ENCODE results near the gene HGD.
"Not testable (repeated sequence)": the region's sequence is repeated elsewhere in the genome, so short reads cannot be mapped to it uniquely, and the experiment has no call there.

DNA sequence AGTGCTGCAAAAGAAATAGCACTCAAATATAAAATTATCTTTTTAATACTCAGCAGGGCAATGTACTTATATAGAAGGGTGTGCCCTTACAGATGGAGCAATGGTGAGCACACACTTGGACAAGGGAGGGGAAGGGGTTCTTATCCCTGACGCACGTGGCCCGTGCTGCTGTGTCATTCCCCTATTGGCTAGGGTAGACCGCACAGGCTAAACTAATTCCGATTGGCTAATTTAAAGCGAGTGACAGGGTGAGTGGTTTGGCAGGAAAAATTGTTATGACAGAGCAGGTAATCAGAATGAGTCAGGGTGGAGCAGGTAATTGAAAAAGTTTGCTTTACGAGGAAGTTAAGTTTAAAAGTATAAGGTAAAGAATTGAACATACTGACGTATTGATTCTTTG is 65.3 kb downstream of the HGD start:
- TF ChIP-seq CTCF (IDR thresholded peaks at IDR 0.05 in 2 of 3, conservative IDR thresholded peaks at IDR 0.05 in 1 of 3; ENCODE audit: control insufficient read depth in 2 of 3, extremely low read depth in 1 of 3, insufficient read depth in 1 of 3, low read depth in 3 of 3, low read length in 3 of 3); POLR2A (IDR thresholded peaks at IDR 0.05; ENCODE audit: low read depth, low read length); EZH2 (IDR thresholded peaks at IDR 0.05; ENCODE audit: borderline replicate concordance, control insufficient read depth, low read depth, low read length); HDGF (IDR thresholded peaks at IDR 0.05); SUZ12 (IDR thresholded peaks at IDR 0.05; ENCODE audit: unreplicated experiment); POLR2AphosphoS2 (IDR thresholded peaks at IDR 0.05; ENCODE audit: low read depth, low read length); ZBTB33 (IDR thresholded peaks at IDR 0.05); ATF2 (IDR thresholded peaks at IDR 0.05; ENCODE audit: low read length); FOS (IDR thresholded peaks at IDR 0.05; ENCODE audit: borderline replicate concordance, extremely low read depth, insufficient read length); TAF1 (IDR thresholded peaks at IDR 0.05; ENCODE audit: borderline replicate concordance, low read depth, low read length); SIN3A (IDR thresholded peaks at IDR 0.05; ENCODE audit: low read depth, low read length); MYC (IDR thresholded peaks at IDR 0.05; ENCODE audit: insufficient read depth, insufficient read length, insufficient replicate concordance, low read length, severe bottlenecking): not testable (repeated sequence)
- TF ChIP-seq, protein P1, sequence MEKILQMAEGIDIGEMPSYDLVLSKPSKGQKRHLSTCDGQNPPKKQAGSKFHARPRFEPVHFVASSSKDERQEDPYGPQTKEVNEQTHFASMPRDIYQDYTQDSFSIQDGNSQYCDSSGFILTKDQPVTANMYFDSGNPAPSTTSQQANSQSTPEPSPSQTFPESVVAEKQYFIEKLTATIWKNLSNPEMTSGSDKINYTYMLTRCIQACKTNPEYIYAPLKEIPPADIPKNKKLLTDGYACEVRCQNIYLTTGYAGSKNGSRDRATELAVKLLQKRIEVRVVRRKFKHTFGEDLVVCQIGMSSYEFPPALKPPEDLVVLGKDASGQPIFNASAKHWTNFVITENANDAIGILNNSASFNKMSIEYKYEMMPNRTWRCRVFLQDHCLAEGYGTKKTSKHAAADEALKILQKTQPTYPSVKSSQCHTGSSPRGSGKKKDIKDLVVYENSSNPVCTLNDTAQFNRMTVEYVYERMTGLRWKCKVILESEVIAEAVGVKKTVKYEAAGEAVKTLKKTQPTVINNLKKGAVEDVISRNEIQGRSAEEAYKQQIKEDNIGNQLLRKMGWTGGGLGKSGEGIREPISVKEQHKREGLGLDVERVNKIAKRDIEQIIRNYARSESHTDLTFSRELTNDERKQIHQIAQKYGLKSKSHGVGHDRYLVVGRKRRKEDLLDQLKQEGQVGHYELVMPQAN (conservative IDR thresholded peaks at IDR 0.05) = not testable (repeated sequence)
- TF ChIP-seq, protein P2, sequence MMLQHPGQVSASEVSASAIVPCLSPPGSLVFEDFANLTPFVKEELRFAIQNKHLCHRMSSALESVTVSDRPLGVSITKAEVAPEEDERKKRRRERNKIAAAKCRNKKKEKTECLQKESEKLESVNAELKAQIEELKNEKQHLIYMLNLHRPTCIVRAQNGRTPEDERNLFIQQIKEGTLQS (IDR thresholded peaks at IDR 0.05; ENCODE audit: borderline replicate concordance, extremely low read depth, low read depth, low read length) = not testable (repeated sequence)

Data from GM12878 (cell line).